ENCODE results near the gene S100G.
"Not testable (repeated sequence)": the region's sequence is repeated elsewhere in the genome, so short reads cannot be mapped to it uniquely, and the experiment has no call there.

- not testable (repeated sequence) for TF ChIP-seq MAFK (IDR thresholded peaks at IDR 0.05; ENCODE audit: low read depth, low read length); CTCF (conservative IDR thresholded peaks at IDR 0.05; ENCODE audit: low read depth, low read length); MXI1 (IDR thresholded peaks at IDR 0.05; ENCODE audit: borderline replicate concordance, low read depth, low read length); FOS (IDR thresholded peaks at IDR 0.05; ENCODE audit: low read depth, low read length); RCOR1 (IDR thresholded peaks at IDR 0.05; ENCODE audit: insufficient replicate concordance, low read length); RAD21 (IDR thresholded peaks at IDR 0.05; ENCODE audit: low read length); POLR2A (IDR thresholded peaks at IDR 0.05; ENCODE audit: low read depth, low read length); ELK1 (IDR thresholded peaks at IDR 0.05; ENCODE audit: borderline replicate concordance, low read depth, low read length); CEBPB (IDR thresholded peaks at IDR 0.05; ENCODE audit: low read depth, low read length); SMC3 (IDR thresholded peaks at IDR 0.05; ENCODE audit: low read depth, low read length); NFE2L2 (IDR thresholded peaks at IDR 0.05; ENCODE audit: low read depth, low read length); BHLHE40 (IDR thresholded peaks at IDR 0.05; ENCODE audit: low read depth, low read length); USF2 (IDR thresholded peaks at IDR 0.05; ENCODE audit: low read depth, low read length)
Measured at GRCh38 chrX:16628511-16628910, 21.4 kb upstream of the S100G start.
